ENCODE measurements around the gene SACS.

DNA sequence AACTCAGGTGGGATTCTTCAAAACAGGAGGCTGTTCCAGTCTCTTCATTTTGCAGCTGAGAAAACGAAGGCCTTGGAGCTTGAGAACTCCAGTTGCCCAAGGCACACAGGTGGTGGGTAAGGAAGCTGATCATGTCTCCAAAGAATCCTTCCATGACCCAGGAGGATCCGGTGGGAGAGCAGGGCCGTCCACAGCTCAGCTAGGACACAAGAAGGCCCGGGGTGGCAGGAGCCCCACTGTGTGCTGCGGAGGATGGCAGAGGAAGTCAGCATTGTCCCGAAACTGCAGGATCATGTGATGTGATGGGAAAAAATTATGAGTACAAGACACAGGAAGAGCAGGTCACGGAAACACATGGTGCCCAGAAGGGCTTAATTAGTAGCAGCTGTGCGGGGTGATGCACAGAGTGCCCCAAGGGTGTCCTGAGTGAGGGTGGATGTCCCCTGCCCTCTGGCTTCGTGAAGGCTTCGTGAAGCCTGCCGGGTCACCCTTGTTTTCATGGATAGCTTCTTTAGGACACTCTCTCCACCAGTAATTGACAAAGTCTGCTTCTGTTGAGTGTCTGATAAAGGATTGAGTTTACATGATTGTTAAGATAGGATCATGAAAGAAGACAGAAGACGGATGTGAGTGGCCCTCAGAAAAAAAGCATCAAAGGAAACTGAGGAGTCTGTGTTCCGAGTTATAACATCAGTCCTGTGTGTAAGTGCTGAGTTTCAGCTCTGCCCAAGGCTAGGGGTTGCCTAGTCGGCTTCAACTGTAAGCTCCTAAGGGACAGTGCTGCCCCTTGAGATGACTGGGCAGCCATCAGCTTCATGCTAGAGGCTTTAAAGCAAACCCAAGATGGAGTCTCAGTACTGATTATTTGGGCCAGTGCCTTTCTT is 33.8 kb upstream of the SACS start:
- TF ChIP-seq, protein P1, sequence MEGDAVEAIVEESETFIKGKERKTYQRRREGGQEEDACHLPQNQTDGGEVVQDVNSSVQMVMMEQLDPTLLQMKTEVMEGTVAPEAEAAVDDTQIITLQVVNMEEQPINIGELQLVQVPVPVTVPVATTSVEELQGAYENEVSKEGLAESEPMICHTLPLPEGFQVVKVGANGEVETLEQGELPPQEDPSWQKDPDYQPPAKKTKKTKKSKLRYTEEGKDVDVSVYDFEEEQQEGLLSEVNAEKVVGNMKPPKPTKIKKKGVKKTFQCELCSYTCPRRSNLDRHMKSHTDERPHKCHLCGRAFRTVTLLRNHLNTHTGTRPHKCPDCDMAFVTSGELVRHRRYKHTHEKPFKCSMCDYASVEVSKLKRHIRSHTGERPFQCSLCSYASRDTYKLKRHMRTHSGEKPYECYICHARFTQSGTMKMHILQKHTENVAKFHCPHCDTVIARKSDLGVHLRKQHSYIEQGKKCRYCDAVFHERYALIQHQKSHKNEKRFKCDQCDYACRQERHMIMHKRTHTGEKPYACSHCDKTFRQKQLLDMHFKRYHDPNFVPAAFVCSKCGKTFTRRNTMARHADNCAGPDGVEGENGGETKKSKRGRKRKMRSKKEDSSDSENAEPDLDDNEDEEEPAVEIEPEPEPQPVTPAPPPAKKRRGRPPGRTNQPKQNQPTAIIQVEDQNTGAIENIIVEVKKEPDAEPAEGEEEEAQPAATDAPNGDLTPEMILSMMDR (IDR thresholded peaks at IDR 0.05; ENCODE audit: extremely low read depth in 1 of 2, insufficient read depth in 1 of 2, low read depth in 1 of 2, low read length in 2 of 2), result no peak
- TF ChIP-seq POLR2A (IDR thresholded peaks at IDR 0.05; ENCODE audit: low read depth, low read length) (no peak), EZH2 (IDR thresholded peaks at IDR 0.05; ENCODE audit: borderline replicate concordance, low read depth, low read length, severe bottlenecking) (no peak), JUN (IDR thresholded peaks at IDR 0.05; ENCODE audit: borderline replicate concordance, insufficient read depth, insufficient read length, low read depth) (no peak)
